A549 treated with AZD9567 at 1 μM for 4 hours (cell line): ENCODE results near the gene LSM5. TPM values are rescaled to one million over a fixed set of nuclear protein-coding genes. Genes with fewer than 3 reads are reported as not detected.

Experiments used
- total RNA-seq: library from RNA; stranded (reverse); fragments of 200-300 nt; extraction: Qiagen RNA extraction; gene quantifications from 5 replicates; pipeline ENCODE4 v1.2.3, GENCODE V29; 2022; ENCODE audit not compliant: insufficient read depth

LSM5 gene
- total RNA-seq: 102 to 118 TPM (median 107 TPM) in 5 replicates

DNA sequence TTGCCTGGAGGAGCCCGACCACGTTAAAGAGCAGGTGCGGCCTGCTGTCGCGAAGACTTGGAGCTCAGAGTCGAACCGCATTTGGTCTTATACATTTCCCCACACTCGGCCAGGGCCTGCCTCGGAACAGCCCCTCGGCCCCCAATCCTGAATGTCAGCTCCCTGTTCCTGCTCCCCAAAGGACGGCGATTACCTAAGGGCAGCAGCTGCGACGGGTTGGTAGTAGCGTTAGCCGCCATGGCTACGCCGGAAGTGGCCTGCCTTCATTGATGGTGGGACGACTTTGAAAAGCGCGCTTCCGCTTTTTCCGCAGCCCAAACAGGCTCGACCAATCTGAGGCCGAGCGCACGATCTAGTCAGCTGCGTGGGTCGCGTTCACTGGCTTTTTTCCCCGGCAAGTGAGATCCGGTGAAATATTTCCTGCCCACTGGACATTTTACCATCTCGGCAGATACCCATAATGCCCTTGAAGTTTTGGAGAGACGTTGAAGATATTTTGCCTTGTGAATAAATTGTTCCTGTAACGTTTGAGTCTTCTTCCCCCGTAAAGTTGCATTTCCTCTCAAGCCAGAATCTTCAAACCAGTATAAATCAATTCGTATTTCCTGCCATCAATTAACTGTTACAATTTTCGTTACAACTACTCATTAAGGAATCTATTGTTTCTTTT lies at the start of gene LSM5:
Gene LSM5, minus strand, starts transcription at position 254 of the 670 bp plus-strand sequence. Its CDS starts 15 bp downstream, at position 239.

DNA sequence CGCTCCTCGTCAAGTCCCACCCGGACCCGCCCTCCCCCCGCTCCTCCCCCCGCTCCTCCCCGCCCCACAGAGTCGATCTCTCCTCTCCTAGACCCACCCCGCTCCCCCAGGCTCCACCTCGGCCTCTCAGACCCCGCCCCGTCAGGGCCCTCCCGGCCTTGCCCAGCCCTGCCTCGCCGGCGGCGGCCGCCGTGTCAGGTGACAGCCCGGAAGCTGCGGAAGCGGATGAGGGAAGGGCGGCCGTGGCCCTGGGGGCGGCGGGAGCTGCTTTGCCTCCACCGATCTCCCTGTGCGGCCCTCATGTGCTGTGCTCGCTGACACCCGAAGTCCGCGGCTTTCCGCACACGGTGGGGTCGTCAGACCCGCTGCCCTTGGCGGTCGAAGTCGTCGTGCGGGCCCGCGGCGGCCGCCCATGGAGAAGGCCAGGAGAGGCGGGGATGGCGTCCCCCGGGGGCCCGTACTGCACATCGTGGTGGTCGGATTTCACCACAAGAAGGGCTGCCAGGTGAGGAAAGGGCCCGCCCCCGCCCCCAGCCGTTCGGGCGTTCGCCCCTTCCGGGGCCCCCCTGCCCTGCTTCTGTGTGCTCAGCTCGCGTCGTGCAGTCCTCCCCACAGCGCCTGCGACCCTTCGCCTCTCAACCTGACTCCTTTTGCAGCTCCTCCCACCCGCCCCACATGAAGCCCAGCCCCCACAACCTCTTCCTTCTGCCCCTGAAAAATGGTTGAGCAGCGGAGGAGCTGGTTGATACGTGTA lies 5.3 kb upstream of the LSM5 start, which contains the start of gene AVL9:
Gene AVL9, plus strand, starts transcription at position 192 of the 754 bp plus-strand sequence. Its CDS starts 221 bp downstream, at position 413.

Other genes with a start within 250 kb of the LSM5 start
- gene AVL9, start 5.1 kb upstream of the LSM5 start, total RNA-seq: 22.3 to 31.1 TPM (median 28.0 TPM) in 5 replicates